ENCODE data around the gene SNX3.

DNA sequence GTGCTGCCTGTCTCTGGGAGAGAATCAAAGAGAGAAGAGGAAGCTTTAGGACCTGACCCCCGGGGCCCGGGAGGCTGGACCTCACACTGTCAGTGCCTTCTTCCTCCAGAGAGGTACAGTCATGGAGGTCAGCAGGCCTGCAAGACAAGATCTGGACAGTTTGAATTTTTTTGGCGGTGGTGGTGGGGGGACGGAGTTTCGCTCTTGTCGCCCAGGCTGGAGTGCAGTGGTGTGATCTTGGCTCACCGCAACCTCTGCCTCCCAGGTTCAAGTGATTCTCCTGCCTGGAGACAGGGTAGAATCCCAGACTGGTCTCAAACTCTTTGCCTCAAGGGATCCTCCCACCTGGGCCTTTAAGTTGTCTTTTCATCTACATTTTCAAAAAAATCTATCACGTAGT lies 60.7 kb downstream of the SNX3 start:
- TF ChIP-seq ZNF416 (tag by site-specific recombination; IDR thresholded peaks at IDR 0.05) = no peak
- TF ChIP-seq, protein P1, sequence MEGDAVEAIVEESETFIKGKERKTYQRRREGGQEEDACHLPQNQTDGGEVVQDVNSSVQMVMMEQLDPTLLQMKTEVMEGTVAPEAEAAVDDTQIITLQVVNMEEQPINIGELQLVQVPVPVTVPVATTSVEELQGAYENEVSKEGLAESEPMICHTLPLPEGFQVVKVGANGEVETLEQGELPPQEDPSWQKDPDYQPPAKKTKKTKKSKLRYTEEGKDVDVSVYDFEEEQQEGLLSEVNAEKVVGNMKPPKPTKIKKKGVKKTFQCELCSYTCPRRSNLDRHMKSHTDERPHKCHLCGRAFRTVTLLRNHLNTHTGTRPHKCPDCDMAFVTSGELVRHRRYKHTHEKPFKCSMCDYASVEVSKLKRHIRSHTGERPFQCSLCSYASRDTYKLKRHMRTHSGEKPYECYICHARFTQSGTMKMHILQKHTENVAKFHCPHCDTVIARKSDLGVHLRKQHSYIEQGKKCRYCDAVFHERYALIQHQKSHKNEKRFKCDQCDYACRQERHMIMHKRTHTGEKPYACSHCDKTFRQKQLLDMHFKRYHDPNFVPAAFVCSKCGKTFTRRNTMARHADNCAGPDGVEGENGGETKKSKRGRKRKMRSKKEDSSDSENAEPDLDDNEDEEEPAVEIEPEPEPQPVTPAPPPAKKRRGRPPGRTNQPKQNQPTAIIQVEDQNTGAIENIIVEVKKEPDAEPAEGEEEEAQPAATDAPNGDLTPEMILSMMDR (tag by site-specific recombination; IDR thresholded peaks at IDR 0.05) = no peak
- no peak for TF ChIP-seq ZNF274 (IDR thresholded peaks at IDR 0.05; ENCODE audit: low read length)
- no peak for TF ChIP-seq ZNF274 (tag by site-specific recombination; IDR thresholded peaks at IDR 0.05; ENCODE audit: borderline replicate concordance)
- TF ChIP-seq, protein P2, sequence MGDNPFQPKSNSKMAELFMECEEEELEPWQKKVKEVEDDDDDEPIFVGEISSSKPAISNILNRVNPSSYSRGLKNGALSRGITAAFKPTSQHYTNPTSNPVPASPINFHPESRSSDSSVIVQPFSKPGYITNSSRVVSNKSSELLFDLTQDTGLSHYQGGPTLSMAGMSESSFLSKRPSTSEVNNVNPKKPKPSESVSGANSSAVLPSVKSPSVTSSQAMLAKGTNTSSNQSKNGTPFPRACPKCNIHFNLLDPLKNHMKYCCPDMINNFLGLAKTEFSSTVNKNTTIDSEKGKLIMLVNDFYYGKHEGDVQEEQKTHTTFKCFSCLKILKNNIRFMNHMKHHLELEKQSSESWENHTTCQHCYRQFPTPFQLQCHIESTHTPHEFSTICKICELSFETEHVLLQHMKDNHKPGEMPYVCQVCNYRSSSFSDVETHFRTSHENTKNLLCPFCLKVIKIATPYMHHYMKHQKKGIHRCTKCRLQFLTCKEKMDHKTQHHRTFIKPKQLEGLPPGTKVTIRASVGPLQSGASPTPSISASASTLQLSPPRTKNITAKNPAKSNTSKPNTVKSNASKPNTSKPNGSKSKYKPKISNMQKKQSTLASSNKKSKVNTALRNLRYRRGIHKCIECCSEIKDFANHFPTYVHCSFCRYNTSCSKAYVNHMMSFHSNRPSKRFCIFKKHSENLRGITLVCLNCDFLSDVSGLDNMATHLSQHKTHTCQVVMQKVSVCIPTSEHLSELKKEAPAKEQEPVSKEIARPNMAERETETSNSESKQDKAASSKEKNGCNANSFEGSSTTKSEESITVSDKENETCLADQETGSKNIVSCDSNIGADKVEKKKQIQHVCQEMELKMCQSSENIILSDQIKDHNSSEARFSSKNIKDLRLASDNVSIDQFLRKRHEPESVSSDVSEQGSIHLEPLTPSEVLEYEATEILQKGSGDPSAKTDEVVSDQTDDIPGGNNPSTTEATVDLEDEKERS (tag by site-specific recombination; IDR thresholded peaks at IDR 0.05) = no peak
- no peak for TF ChIP-seq ZNF121 (tag by site-specific recombination; IDR thresholded peaks at IDR 0.05)

Data from HEK293 (cell line).